ENCODE measurements around the gene MAP6D1. TPM values are rescaled to one million over a fixed set of nuclear protein-coding genes. Genes with fewer than 3 reads are reported as not detected.

The MAP6D1 gene
- total RNA-seq, 1 donor from 2014 or later, result 4.2 TPM

- Mint-ChIP-seq H3K27me3 (ENCODE audit: unreplicated experiment) (no peaks in the 10 kb centered on the region), H3K27ac (ENCODE audit: unreplicated experiment) (peak overlapping the region; percentile 54), H3K36me3 (ENCODE audit: unreplicated experiment) (peaks cover 17% of the 10 kb centered on the region), H3K9me3 (ENCODE audit: unreplicated experiment) (no peaks in the 10 kb centered on the region), H3K4me3 (ENCODE audit: unreplicated experiment) (no peak overlapping the region), H3K4me1 (ENCODE audit: unreplicated experiment) (peaks cover 3% of the 10 kb centered on the region)
- no peak for DNase-seq (ENCODE audit: extremely low spot score, unreplicated experiment)
- TF ChIP-seq, protein P1, sequence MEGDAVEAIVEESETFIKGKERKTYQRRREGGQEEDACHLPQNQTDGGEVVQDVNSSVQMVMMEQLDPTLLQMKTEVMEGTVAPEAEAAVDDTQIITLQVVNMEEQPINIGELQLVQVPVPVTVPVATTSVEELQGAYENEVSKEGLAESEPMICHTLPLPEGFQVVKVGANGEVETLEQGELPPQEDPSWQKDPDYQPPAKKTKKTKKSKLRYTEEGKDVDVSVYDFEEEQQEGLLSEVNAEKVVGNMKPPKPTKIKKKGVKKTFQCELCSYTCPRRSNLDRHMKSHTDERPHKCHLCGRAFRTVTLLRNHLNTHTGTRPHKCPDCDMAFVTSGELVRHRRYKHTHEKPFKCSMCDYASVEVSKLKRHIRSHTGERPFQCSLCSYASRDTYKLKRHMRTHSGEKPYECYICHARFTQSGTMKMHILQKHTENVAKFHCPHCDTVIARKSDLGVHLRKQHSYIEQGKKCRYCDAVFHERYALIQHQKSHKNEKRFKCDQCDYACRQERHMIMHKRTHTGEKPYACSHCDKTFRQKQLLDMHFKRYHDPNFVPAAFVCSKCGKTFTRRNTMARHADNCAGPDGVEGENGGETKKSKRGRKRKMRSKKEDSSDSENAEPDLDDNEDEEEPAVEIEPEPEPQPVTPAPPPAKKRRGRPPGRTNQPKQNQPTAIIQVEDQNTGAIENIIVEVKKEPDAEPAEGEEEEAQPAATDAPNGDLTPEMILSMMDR (IDR thresholded peaks at IDR 0.05), result no peak
These were observed 59.3 kb downstream of the MAP6D1 start for GRCh38 chr3:183766107-183766506.

Other genes with a start within 250 kb of the MAP6D1 start
- gene KLHL24, start 190.0 kb downstream of the MAP6D1 start, total RNA-seq, result 101 and 105 TPM in 2 replicates
- 40.8 and 41.4 TPM in 2 replicates for gene YEATS2, start 127.8 kb downstream of the MAP6D1 start, total RNA-seq
- gene PARL, start 59.3 kb upstream of the MAP6D1 start, total RNA-seq, result 45.5 and 52.3 TPM in 2 replicates
- 39.0 and 39.9 TPM in 2 replicates for gene ABCC5, start 192.3 kb upstream of the MAP6D1 start, total RNA-seq
- not detected in 2 replicates for gene HTR3D, start 206.2 kb upstream of the MAP6D1 start, total RNA-seq
- gene HTR3C, start 227.5 kb upstream of the MAP6D1 start, total RNA-seq, result not detected in 2 replicates